ENCODE data around the gene TEN1. TPM values are rescaled to one million over a fixed set of nuclear protein-coding genes. Genes with fewer than 3 reads are reported as not detected.

Gene TEN1
- total RNA-seq, 1 donor from 2014 or later, result 8.5 TPM

GRCh38 chr17:75950421-75950820 is 28.6 kb upstream of the TEN1 start:
- Mint-ChIP-seq H3K9me3 (ENCODE audit: unreplicated experiment) (peaks cover 1% of the 10 kb centered on the region), H3K4me3 (ENCODE audit: unreplicated experiment) (no peak overlapping the region), H3K27me3 (ENCODE audit: unreplicated experiment) (no peaks in the 10 kb centered on the region), H3K4me1 (ENCODE audit: low read depth, unreplicated experiment) (no peaks in the 10 kb centered on the region), H3K27ac (ENCODE audit: unreplicated experiment) (no peak overlapping the region), H3K36me3 (ENCODE audit: unreplicated experiment) (no peaks in the 10 kb centered on the region)
- no peak for TF ChIP-seq CTCF (IDR thresholded peaks at IDR 0.05; ENCODE audit: partially characterized antibody, unreplicated experiment)
- no peak for DNase-seq

- Mint-ChIP-seq H3K4me3 (ENCODE audit: unreplicated experiment) (no peak overlapping the region), H3K36me3 (ENCODE audit: unreplicated experiment) (no peaks in the 10 kb centered on the region), H3K4me1 (ENCODE audit: low read depth, unreplicated experiment) (no peaks in the 10 kb centered on the region), H3K9me3 (ENCODE audit: unreplicated experiment) (peaks cover 1% of the 10 kb centered on the region), H3K27me3 (ENCODE audit: unreplicated experiment) (no peaks in the 10 kb centered on the region), H3K27ac (ENCODE audit: unreplicated experiment) (no peak overlapping the region)
- TF ChIP-seq CTCF (IDR thresholded peaks at IDR 0.05; ENCODE audit: partially characterized antibody, unreplicated experiment), result no peak
- DNase-seq, result no peak
Measured at GRCh38 chr17:75950855-75951554, 28.0 kb upstream of the TEN1 start.

- Mint-ChIP-seq H3K36me3 (ENCODE audit: unreplicated experiment) (no peaks in the 10 kb centered on the region), H3K27me3 (ENCODE audit: unreplicated experiment) (no peaks in the 10 kb centered on the region), H3K27ac (ENCODE audit: unreplicated experiment) (no peak overlapping the region), H3K9me3 (ENCODE audit: unreplicated experiment) (no peaks in the 10 kb centered on the region), H3K4me1 (ENCODE audit: low read depth, unreplicated experiment) (no peaks in the 10 kb centered on the region), H3K4me3 (ENCODE audit: unreplicated experiment) (no peak overlapping the region)
- TF ChIP-seq CTCF (IDR thresholded peaks at IDR 0.05; ENCODE audit: partially characterized antibody, unreplicated experiment), result no peak
- no peak for DNase-seq
Measured at GRCh38 chr17:75959051-75959838, 19.8 kb upstream of the TEN1 start.

- no peak for DNase-seq
- H3K9me3 Mint-ChIP-seq (ENCODE audit: unreplicated experiment), result no peaks in the 10 kb centered on the region
- no peak overlapping the region for H3K4me3 Mint-ChIP-seq (ENCODE audit: unreplicated experiment)
- H3K27me3 Mint-ChIP-seq (ENCODE audit: unreplicated experiment), result no peaks in the 10 kb centered on the region
- H3K4me1 Mint-ChIP-seq (ENCODE audit: low read depth, unreplicated experiment), result no peaks in the 10 kb centered on the region
- no peak for TF ChIP-seq CTCF (IDR thresholded peaks at IDR 0.05; ENCODE audit: partially characterized antibody, unreplicated experiment)
- no peaks in the 10 kb centered on the region for H3K36me3 Mint-ChIP-seq (ENCODE audit: unreplicated experiment)
- no peak overlapping the region for H3K27ac Mint-ChIP-seq (ENCODE audit: unreplicated experiment)
Measured at GRCh38 chr17:75959839-75960511, 19.1 kb upstream of the TEN1 start.

Measured in glutamatergic neuron (in vitro differentiated cells).